H1 (cell line): ENCODE results near the gene SLC7A5.
A peak's percentile ranks its signal among the peaks of the same experiment; 100 is the strongest.
"Not testable (repeated sequence)": the region's sequence is repeated elsewhere in the genome, so short reads cannot be mapped to it uniquely, and the experiment has no call there.

Source experiments
- CREB1 ChIP-seq: IDR thresholded peaks from 2 replicates; pipeline ENCODE4 v1.6.1; 2012; ENCODE audit warnings: inconsistent platforms
- EZH2 ChIP-seq: fragments of 200-600 bp; sonication (generic); IDR thresholded peaks from 2 replicates; pipeline ENCODE4 v1.7.1; 2012; ENCODE audit warnings: low read depth, mild to moderate bottlenecking, moderate library complexity, low read length, inconsistent platforms; ENCODE audit not compliant: severe bottlenecking
- GABPA ChIP-seq: IDR thresholded peaks from 2 replicates; pipeline ENCODE4 v1.6.1; 2011; ENCODE audit warnings: mild to moderate bottlenecking, low read length, moderate library complexity, borderline replicate concordance; ENCODE audit not compliant: insufficient read depth
- JUND ChIP-seq: IDR thresholded peaks from 2 replicates; pipeline ENCODE4 v1.6.1; 2011; ENCODE audit warnings: mild to moderate bottlenecking, improper control_type of control experiment, low read length
- KDM1A ChIP-seq: fragments of 200-600, 300-600 bp; sonication (generic); IDR thresholded peaks from 2 replicates; pipeline ENCODE4 v1.7.1; 2016; ENCODE audit warnings: mild to moderate bottlenecking, low read length, borderline replicate concordance
- POLR2A ChIP-seq, 2 experiments: IDR thresholded peaks; 1 replicate in 1 of 2; 2 replicates in 1 of 2; pipeline ENCODE4 v1.6.1; 2011; ENCODE audit warnings: low read depth in 2 of 2, low read length in 2 of 2, mild to moderate bottlenecking in 2 of 2; ENCODE audit errors: control extremely low read depth in 1 of 2
- RFX5 ChIP-seq: IDR thresholded peaks from 2 replicates; pipeline ENCODE4 v1.6.1; 2011; ENCODE audit warnings: low read depth, low read length, improper control_type of control experiment, borderline replicate concordance
- SIN3A ChIP-seq, 2 experiments: IDR thresholded peaks in 1 of 2; conservative IDR thresholded peaks in 1 of 2; 2 replicates each; pipeline ENCODE4 v1.6.1; 2011 to 2012; ENCODE audit warnings: low read length in 2 of 2, improper control_type of control experiment in 1 of 2, low read depth in 1 of 2, mild to moderate bottlenecking in 1 of 2
- SIX5 ChIP-seq: IDR thresholded peaks from 2 replicates; pipeline ENCODE4 v1.6.1; 2011; ENCODE audit warnings: mild to moderate bottlenecking, low read depth, low read length
- SP2 ChIP-seq: IDR thresholded peaks from 2 replicates; pipeline ENCODE4 v1.6.1; 2012; ENCODE audit warnings: mild to moderate bottlenecking, low read length, inconsistent platforms
- TAF1 ChIP-seq: IDR thresholded peaks from 2 replicates; pipeline ENCODE4 v1.6.1; 2011; ENCODE audit warnings: mild to moderate bottlenecking, low read depth, low read length
- TCF12 ChIP-seq: IDR thresholded peaks from 2 replicates; pipeline ENCODE4 v1.6.1; 2011; ENCODE audit warnings: low read depth, mild to moderate bottlenecking, low read length
- YY1 ChIP-seq: IDR thresholded peaks from 2 replicates; pipeline ENCODE4 v1.6.1; 2011; ENCODE audit warnings: low read depth, mild to moderate bottlenecking, low read length
- TF ChIP-seq, protein P1 (sequence below), 3 experiments: IDR thresholded peaks; 1 replicate in 2 of 3; 2 replicates in 1 of 3; pipeline versions ENCODE4 v1.5.1 to v1.6.1; 2011; ENCODE audit warnings: low read length in 3 of 3, mild to moderate bottlenecking in 3 of 3, inconsistent platforms in 2 of 3, low read depth in 1 of 3, moderate library complexity in 1 of 3; ENCODE audit not compliant: insufficient read depth in 1 of 3; ENCODE audit errors: control extremely low read depth in 1 of 3

DNA sequence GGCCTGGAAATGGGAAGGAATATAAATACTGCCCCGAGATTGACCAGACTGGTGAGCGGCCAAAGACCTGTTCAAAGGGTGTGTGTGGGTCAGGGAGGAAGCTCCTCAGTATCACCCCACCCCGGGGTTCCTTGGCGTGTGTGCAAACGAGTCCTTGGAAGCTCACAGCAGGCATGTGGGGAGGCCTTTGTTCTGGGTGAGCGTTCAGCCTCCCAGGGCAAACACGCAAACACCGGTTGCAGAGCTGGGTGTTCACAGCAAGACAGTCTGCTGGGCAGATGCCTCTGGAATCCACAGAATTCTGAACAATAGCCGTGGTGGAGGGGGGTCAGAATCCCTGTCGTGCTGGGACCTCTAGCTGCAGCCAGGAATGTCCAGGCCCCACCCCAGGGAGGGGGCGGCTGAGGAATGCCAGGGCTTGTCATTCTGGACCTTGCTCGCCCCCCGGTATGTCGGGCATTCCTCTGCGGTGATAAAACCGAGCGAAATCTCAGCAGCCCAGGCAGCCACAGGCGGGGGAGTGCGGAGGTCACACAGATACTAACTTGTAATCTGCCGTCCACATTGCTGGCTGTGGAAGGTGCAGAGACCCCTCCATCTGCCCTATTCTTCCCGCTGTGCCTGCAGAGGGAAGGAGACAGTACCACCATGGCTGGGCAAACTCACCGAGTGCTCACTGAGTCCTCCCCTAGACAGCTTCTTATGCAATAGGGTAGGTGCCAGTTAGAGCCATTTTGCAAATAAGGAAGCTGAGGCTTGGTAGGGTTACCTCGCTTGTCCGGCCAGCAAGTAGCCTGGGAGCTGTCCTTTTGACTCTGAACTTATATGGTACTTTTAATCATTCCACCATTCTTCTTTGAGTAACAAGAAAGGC, 1.3 kb upstream of the SLC7A5 start:
- not testable (repeated sequence) for TF ChIP-seq GABPA; POLR2A (IDR thresholded peaks at IDR 0.05; ENCODE audit: control extremely low read depth in 1 of 2, low read depth in 2 of 2, low read length in 2 of 2); RFX5; CREB1; EZH2; KDM1A; SIX5; SP2
- TF ChIP-seq YY1 (peak; percentile 19; the same call in 1 of the 2 replicates), TAF1 (peak; percentile 41; the same call in 1 of the 2 replicates), SIN3A (conservative IDR thresholded peaks at IDR 0.05 in 1 of 2, IDR thresholded peaks at IDR 0.05 in 1 of 2; ENCODE audit: low read depth in 1 of 2, low read length in 2 of 2) (peak; percentile 30 to 66; a peak in 2 of 4 replicates), JUND (peak; percentile 27; the same call in 1 of the 2 replicates), TCF12 (0 out of 2 replicates have a peak, but pooled peaks have one; percentile 25)
- TF ChIP-seq, protein P1, sequence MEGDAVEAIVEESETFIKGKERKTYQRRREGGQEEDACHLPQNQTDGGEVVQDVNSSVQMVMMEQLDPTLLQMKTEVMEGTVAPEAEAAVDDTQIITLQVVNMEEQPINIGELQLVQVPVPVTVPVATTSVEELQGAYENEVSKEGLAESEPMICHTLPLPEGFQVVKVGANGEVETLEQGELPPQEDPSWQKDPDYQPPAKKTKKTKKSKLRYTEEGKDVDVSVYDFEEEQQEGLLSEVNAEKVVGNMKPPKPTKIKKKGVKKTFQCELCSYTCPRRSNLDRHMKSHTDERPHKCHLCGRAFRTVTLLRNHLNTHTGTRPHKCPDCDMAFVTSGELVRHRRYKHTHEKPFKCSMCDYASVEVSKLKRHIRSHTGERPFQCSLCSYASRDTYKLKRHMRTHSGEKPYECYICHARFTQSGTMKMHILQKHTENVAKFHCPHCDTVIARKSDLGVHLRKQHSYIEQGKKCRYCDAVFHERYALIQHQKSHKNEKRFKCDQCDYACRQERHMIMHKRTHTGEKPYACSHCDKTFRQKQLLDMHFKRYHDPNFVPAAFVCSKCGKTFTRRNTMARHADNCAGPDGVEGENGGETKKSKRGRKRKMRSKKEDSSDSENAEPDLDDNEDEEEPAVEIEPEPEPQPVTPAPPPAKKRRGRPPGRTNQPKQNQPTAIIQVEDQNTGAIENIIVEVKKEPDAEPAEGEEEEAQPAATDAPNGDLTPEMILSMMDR (IDR thresholded peaks at IDR 0.05; ENCODE audit: control extremely low read depth in 1 of 3, insufficient read depth in 1 of 3, low read depth in 1 of 3, low read length in 3 of 3): not testable (repeated sequence)
